8988T (cell line): ENCODE results near the gene TMEM8B.

Experiments used
- DNase-seq: peaks from one replicate; pipeline ENCODE4 v3.0.0; 2011

The TMEM8B gene

DNA sequence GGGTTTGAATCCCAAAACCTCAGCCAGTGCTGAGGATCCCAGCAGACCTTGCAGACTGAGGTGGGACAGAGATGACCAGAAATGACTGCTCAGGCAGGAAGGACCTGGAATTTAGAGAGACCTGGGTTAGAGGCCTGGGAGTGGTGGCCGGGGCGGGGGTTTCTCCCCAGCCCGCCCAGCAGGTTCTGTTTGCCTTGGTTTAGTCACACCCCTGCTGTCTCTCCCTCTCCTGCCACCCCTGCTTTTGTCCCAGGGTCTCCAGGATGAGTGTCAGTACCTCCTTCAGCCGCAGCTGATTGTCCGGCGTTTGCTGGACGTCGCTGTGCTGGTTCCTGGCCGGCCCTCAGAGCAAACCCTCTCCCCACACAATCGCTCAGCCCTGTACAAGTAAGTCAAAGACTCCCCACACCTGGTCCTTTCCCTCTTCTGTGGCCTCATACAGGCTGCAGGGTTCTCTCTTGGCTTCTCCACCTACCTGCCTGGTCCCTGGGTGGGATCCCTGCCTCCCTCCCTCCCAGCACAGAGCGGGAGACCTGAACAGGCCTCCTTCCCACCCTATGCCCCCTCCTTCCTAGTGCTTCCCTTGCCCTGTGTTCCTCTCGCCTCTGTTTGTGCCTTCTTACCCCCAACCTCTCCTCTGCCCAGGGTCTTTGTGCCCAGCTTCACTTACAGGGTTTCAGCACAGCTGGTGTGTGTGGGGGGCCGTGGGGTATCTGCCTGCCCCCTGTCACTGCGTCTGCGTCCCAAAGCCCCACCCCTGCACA, 12.0 kb downstream of the TMEM8B start:
- DNase-seq, result no peak

DNA sequence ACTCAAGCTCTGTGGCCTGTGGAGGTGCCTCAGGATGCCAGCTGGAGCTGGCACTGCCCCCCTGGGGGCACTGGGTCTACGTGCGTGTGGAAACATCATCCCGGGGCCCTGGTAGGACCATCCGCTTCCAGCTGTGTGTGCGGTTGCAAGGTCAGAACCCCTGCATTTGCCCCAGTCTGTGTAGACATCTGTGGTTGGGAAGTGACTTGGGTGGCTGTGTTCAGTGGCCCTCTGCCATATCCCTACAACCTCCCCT, 12.5 kb downstream of the TMEM8B start:
- no peak for DNase-seq

DNA sequence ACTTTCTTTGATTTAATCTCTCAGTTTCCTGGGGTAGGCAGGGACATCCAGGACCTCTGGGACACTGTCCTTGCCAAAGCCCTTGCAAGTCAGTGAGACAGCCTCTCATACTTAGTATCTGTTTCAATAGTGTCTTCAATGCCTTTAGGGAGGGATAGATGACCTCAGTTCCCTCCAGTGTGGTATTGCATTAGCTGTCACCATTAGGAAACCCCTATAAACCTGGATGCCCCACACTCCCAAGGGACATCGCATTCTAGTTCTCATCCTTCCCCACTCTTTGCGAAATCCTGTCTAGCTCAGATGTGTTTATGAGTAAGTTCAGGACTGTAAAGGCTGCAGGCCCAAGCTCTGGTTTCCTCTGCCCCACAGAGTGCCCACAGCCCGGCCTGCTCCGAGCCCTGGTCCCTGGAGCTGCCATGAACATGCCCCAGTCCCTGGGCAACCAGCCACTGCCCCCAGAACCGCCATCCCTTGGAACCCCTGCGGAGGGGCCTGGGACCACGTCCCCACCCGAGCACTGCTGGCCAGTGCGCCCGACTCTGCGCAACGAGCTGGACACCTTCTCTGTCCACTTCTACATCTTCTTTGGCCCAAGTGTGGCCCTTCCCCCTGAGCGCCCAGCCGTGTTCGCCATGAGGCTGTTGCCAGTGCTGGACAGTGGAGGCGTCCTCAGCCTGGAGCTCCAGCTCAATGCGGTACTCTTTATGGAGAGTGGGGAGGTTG, 13.2 kb downstream of the TMEM8B start:
- DNase-seq, result no peak

DNA sequence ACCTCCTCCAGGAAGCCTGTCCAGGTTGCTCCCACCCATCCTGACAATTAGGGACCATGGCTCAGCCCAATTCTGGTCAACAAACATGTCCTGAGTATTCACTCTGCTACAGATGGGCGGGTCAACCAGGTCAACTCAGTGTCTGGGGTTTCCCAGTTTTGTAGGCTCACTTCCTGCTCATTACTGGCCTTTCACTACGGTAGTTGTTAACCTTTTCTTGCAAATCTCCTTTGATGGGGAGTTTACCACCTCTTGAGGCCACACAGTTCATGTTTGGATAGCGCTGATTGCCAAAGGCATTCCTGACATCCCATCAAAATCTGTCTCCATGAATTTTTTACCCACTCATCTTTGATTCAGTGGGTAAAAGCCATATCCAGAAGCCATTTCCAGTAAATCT, 13.8 kb downstream of the TMEM8B start:
- DNase-seq, result no peak

DNA sequence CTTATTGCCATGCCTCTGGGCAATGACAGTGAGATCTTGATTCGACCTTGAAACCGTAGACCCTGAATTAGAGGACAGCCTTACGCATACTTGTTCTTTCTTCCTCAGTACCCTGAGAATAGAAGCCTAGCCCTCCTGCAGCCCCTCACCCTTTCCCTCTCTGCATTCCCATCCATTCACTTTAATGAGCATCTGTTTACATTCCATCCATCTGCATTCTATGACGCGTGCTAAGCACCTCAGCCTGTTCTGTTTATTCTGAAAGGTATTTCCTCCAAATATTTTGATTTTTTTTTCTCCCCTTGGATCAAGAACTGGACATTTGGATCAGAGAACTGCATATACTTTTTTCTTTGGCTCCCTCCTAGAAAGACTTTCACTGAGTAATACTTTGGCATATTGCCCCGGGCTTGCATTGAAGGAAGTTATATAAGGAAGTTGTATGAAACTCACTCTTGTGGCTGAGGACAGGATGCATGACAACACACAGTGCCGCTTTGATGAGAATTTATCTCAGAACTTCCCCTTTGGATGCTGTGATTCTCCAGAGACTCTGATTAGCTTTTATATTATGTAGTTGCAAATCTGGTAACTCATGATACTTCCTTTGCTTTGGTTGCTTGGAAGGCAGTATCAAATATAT, 15.7 kb downstream of the TMEM8B start:
- DNase-seq, result peak; percentile 69

- DNase-seq, result no peak
These were observed 17.1 kb downstream of the TMEM8B start for GRCh38 chr9:35845824-35846771.

DNA sequence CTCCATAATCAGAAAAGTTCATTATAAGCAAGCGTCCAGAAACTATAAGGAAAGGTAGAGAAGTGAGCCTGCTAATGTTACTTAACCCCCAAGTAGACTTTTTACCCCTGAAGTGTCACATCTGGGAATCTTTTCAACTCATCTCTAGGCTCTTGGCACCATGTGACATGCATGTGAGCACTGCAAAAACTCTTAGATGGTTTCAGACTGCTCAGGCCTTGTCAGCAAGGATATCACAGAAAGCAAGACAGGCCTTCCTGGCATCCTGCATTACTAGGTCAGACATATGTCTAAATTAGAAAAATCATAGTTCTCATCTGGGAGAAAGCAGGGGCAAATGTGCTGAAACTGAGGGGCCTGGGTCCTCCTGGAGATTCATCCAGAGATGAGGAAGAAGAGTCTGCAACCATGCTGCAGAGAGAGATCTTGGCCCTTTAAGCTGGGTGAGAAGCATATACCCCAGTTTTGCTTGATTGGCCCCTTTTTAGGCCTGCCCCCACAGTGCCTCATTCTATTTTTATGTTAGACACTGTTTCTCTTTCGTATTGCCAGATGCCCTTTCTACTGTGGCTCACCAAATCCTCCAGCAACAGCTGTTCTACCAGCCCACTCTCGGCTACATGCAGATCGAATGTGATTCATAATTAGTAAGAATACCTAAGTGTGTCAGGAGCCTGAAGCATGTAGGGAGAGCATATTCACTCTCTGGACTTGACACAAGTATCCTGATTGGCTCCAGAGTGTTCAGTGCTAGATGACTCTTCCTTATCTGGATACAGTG, 19.0 kb downstream of the TMEM8B start:
- DNase-seq, result no peak

DNA sequence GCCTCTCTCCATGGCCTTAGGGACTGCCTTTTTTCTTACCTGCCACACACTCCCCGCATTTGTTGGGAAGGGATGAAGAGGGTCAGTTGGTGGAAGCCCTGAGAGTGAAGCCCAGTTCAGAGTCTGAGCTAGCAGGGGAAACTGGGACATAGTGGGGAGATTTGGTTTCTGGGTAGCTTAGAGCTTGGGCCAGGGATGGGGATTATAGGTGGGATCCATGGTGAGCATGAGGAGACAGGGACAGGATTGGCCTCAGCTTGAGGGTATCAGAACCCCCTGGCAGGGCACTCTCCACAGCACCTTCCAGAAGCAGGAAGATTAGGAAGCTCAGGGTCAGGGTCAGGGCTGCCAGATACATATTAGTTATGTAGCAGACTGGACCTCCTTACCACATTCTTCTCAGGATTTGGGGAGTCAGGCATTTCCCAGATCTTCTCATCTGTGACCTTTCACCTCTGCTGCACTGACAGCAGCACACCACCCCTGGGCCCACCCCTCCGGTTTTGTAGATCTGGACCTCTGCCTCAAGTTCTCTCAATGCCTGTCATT, 23.3 kb downstream of the TMEM8B start:
- DNase-seq, result no peak

GRCh38 chr9:35852876-35853865, 24.1 kb downstream of the TMEM8B start:
- no peak for DNase-seq

DNA sequence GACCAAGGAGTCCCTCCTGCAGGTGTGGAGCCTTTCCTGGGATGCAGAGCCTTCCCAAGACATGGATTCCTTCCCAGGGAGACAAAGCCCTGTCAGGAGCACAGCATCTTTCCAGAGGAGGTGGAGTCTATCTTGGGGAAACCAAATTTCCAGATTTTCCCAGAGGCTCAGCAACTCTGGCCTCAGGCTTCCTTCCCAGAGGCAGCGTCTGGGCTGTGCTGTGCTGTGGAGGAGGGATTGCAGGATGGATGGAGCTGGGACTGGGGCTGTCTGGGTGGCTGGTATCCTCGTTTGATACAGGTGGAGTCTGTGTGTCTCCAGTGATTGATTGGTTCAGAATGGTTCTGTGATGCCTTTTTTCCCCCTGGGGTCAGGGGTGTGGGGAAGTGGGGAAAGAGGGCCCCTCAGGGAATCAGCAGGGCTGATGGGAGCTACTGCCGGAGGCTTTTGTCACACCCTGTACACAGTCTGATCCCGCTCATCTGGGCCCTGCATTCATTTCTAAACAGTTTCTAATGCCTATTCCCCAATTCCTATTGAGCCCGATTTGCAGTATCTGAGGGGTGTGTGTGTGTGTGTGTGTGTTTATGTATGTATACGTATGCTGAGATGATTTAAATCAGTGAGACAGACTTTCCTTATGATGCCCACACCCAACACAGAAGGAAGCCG, 25.2 kb downstream of the TMEM8B start:
- DNase-seq, result no peak

GRCh38 chr9:35856206-35856605, 27.2 kb downstream of the TMEM8B start:
- DNase-seq, result no peak

- no peak for DNase-seq
These were observed 27.9 kb downstream of the TMEM8B start for GRCh38 chr9:35856882-35857281.

- no peak for DNase-seq
These were observed 29.4 kb downstream of the TMEM8B start for GRCh38 chr9:35858458-35858857.

DNA sequence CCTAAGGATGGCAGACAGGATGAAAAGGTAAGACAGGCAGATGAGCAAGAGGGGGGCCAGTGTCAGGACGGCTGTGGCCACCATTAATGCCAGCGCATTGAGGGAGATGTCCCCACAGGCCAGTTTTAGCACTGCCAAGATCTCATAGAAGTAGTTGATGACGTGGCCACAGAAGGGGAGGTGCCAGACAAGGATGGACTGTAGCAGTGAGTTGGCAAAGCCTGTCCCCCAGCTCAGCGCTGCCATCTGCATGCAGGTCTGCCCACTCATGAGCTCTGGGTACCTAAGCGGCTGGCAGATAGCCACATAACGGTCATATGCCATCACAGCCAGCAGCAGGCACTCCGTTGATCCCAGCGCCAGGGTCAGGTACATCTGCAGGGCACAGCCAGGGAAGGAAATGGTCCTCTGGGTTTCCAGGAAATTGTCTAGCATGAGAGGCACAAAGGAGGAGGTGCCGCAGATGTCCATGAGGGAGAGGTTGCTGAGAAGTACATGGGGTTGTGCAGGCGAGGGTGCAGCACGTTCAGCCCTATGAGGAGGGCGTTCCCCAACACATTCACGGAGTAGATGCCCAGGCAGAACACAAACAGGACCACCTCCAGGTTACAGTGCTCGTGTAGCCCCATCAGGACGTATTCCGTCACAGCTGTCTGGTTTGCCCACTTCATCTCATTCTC, 30.4 kb downstream of the TMEM8B start:
- no peak for DNase-seq

DNA sequence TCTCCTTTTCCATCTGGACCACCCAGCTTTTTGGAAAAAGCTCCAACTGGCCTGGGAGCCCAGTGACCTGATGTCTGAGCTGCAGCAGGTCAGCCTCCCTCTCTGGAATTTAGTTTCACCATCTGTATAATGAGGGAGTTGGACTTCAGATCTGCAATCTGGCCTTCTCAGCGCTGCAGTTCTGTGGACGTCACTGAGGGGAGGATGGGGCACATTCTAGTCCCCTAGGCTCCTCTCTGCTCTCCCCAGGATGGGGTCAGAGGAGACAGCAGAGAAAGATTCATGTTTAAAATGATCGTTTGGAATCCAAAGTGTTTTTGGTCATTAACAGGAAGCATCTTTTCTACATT, 30.9 kb downstream of the TMEM8B start:
- no peak for DNase-seq

- no peak for DNase-seq
These were observed 32.3 kb downstream of the TMEM8B start for GRCh38 chr9:35861161-35861897.

- DNase-seq, result no peak
These were observed 33.3 kb downstream of the TMEM8B start for GRCh38 chr9:35862328-35862727.

DNA sequence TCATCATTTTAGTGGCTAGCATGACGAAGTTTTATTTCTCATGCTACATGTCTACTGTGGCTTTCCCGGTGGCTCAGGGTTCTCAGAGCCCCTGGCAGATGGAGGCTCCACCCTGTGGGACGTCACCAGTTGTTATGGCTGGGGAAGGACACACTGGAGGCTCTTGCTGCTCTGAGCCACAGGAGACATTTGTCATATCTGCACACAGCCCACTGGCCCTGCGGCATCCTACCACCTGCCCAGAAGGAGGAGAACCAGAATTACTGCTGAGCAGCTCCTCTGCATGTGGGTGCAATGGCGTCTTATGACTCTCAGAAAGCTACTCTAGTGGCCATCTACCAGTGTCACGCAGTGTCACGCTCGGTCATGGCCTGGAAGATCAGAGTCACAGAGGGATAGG, 34.6 kb downstream of the TMEM8B start:
- no peak for DNase-seq

DNA sequence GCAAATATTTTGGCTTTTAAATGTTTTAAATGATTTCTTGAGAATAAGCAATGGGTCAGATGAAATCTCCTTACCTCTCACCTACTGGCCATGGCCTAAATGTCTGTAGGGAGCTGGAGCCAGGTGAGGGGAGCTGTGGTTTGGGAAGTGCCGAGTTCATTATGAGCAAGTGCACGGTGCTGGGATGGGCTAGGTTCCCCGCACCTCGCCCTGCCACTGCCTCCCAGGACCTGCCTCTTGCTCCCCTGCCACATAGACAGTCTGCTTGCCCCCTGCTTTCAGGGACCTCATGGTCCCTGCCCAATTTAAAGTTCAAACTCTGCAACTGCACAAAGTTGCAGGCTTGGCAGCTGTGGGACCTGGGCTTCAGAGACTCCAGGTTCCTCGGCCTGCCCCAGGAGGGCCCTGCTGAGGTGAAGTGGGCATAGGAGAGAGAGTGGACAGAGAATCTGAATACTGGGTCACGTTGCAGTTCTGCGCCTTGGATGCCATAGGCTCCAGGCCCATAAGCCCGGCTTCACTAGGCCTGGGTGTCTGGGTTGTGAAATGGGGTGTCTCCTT, 35.7 kb downstream of the TMEM8B start:
- no peak for DNase-seq
